HepG2 (cell line): ENCODE measurements around the gene NPVF. TPM values are rescaled to one million over a fixed set of nuclear protein-coding genes. Genes with fewer than 3 reads are reported as not detected.
A peak's percentile ranks its signal among the peaks of the same experiment; 100 is the strongest.

Experiments
- ATAC-seq: fragments of 200-7000 bp; cut with Tn5 transposase; 3 replicates; pipeline ENCODE4 v1.9.1; 2020; ENCODE audit warnings: mild to moderate bottlenecking, moderate library complexity
- BruUV-seq: library from RNA; stranded (reverse); fragments of 400-500 nt; replicated peaks from 2 replicates; lab custom pipeline; 2021; lab: Mats Ljungman, UMichigan
- CTCF ChIA-PET: fragments of 300-600 bp; formaldehyde crosslinking; extraction: SDS; loops from one replicate; lab custom pipeline; 2021; ENCODE audit warnings: low total read pairs, inconsistent platforms, low intra/inter-chr PET ratio; lab: Yijun Ruan, JAX
- POLR2A ChIA-PET: fragments of 350-600 bp; sonication (Branson Sonifier 250); formaldehyde crosslinking; loops from one replicate; lab custom pipeline; 2020; ENCODE audit warnings: antibody characterized with exemption, inconsistent platforms; lab: Yijun Ruan, JAX
- DNase-seq: peaks from one replicate; pipeline ENCODE4 v3.0.0-alpha.2; 2015; ENCODE audit warnings: low spot score
- FAIRE-seq: peaks from 3 replicates; lab custom pipeline; 2011; peaks lifted over from hg19 to GRCh38; lab: Jason Lieb, UNC
- H2AFZ ChIP-seq: one replicate; pipeline ENCODE4 v1.6.1; 2011; ENCODE audit warnings: low read length, inconsistent platforms
- H3K27ac ChIP-seq: fragments of 300-600 bp; 3 replicates; pipeline ENCODE4 v1.8.0; 2011; ENCODE audit warnings: mixed run types, mild to moderate bottlenecking, mixed read lengths, low read length, inconsistent platforms; ENCODE audit not compliant: insufficient read depth; ENCODE audit errors: extremely low read length
- H3K27me3 ChIP-seq, 2 experiments: fragments of 200-600 bp in 1 of 2; 2 replicates in 1 of 2; 3 replicates in 1 of 2; pipeline versions ENCODE4 v1.6.0 to v1.8.0; 2011; ENCODE audit warnings: low read length in 2 of 2, mild to moderate bottlenecking in 2 of 2, moderate library complexity in 2 of 2, inconsistent platforms in 1 of 2; ENCODE audit not compliant: insufficient read depth in 2 of 2, control insufficient read depth in 1 of 2
- H3K36me3 ChIP-seq, 2 experiments: fragments of 200-600 bp in 1 of 2; replicated peaks in 1 of 2; 2 replicates in 1 of 2; 3 replicates in 1 of 2; pipeline versions ENCODE4 v1.5.1 to v1.8.0; 2011; ENCODE audit warnings: low read length in 2 of 2, inconsistent platforms in 1 of 2; ENCODE audit not compliant: insufficient read depth in 2 of 2, control insufficient read depth in 1 of 2
- H3K4me1 ChIP-seq: 2 replicates; pipeline ENCODE4 v1.5.1; 2012; ENCODE audit warnings: low read length, inconsistent platforms; ENCODE audit not compliant: insufficient read depth
- H3K4me2 ChIP-seq: 2 replicates; pipeline ENCODE4 v1.6.0; 2011; ENCODE audit warnings: low read depth, low read length, inconsistent platforms
- H3K4me3 ChIP-seq, 3 experiments: fragments of 200-600 bp in 1 of 3; sonication (generic), shearing (Covaris generic) in 1 of 3; replicated peaks in 1 of 3; 2 replicates each; pipeline ENCODE4 v1.5.1; 2011 to 2016; ENCODE audit warnings: low read length in 3 of 3, inconsistent platforms in 2 of 3, low read depth in 2 of 3, mild to moderate bottlenecking in 2 of 3, control low read depth in 1 of 3, mixed read lengths in 1 of 3; ENCODE audit not compliant: insufficient read depth in 1 of 3
- H3K79me2 ChIP-seq: one replicate; pipeline ENCODE4 v1.6.1; 2011; ENCODE audit warnings: low read length, inconsistent platforms; ENCODE audit not compliant: insufficient read depth
- H3K9ac ChIP-seq: 2 replicates; pipeline ENCODE4 v1.6.0; 2011; ENCODE audit warnings: mild to moderate bottlenecking, low read depth, low read length, inconsistent platforms; ENCODE audit not compliant: insufficient read depth
- H3K9me3 ChIP-seq: 2 replicates; pipeline ENCODE4 v1.5.1; 2012; ENCODE audit warnings: mild to moderate bottlenecking, low read length
- H4K20me1 ChIP-seq: 2 replicates; pipeline ENCODE4 v1.6.0; 2011; ENCODE audit warnings: inconsistent platforms, mild to moderate bottlenecking, low read length, moderate library complexity; ENCODE audit not compliant: insufficient read depth
- ARHGAP35 ChIP-seq: sonication (generic); formaldehyde crosslinking; IDR thresholded peaks from 2 replicates; pipeline ENCODE4 v1.9.0; 2022; ENCODE audit warnings: mild to moderate bottlenecking, inconsistent platforms, moderate library complexity, missing genetic modification reagents, borderline replicate concordance
- CEBPG ChIP-seq: IDR thresholded peaks from 2 replicates; pipeline ENCODE4 v1.6.1; 2016
- FOXC1 ChIP-seq: sonication (generic); formaldehyde crosslinking; IDR thresholded peaks from 2 replicates; pipeline ENCODE4 v1.8.0; 2022; ENCODE audit warnings: mild to moderate bottlenecking, missing genetic modification reagents, borderline replicate concordance
- HINFP ChIP-seq: sonication (generic); formaldehyde crosslinking; IDR thresholded peaks from 2 replicates; pipeline ENCODE4 v1.4.0; 2020; ENCODE audit warnings: low read depth, mild to moderate bottlenecking, missing genetic modification reagents
- KMT2A ChIP-seq: sonication (generic); formaldehyde crosslinking; IDR thresholded peaks from 2 replicates; pipeline ENCODE4 v1.4.0; 2020; ENCODE audit warnings: missing genetic modification reagents
- MNT ChIP-seq: fragments of 450-650 bp; IDR thresholded peaks from 2 replicates; pipeline ENCODE4 v1.6.1; 2016
- NONO ChIP-seq, 2 experiments: fragments of 450-650 bp in 1 of 2; sonication (generic) in 1 of 2; formaldehyde crosslinking in 1 of 2; IDR thresholded peaks in 1 of 2; conservative IDR thresholded peaks in 1 of 2; 2 replicates each; pipeline versions ENCODE4 v1.6.1 to v1.8.0; 2017 to 2022; ENCODE audit warnings: mild to moderate bottlenecking in 1 of 2, missing genetic modification reagents in 1 of 2, moderate library complexity in 1 of 2
- ZBTB1 ChIP-seq: sonication (generic); formaldehyde crosslinking; IDR thresholded peaks from 2 replicates; pipeline ENCODE4 v1.4.0; 2020; ENCODE audit warnings: missing genetic modification reagents, borderline replicate concordance
- ZNF781 ChIP-seq: sonication (generic); formaldehyde crosslinking; IDR thresholded peaks from 2 replicates; pipeline ENCODE4 v1.5.1; 2020; ENCODE audit warnings: borderline replicate concordance, mild to moderate bottlenecking, missing genetic modification reagents; ENCODE audit errors: not compliant biosample characterization
- WGBS: methylation state at CpG from one replicate; pipeline ENCODE4 v1.1.6; 2017; ENCODE audit warnings: low lambda C conversion rate; 5-methylcytosine and 5-hydroxymethylcytosine counted together
- in situ Hi-C: cut with HindIII; loops from 2 replicates; pipeline ENCODE4 v1.10.0; 2017; ENCODE audit warnings: low pct_unique_long_range_greater_than_20kb; ENCODE audit not compliant: extremely low pct_ligation_motif_present
- intact Hi-C: fragments of 100-400 bp; cut with micrococcal nuclease; formaldehyde crosslinking; loops from one replicate; pipeline ENCODE4 v1.10.0; 2022; ENCODE audit not compliant: unreplicated experiment
- polyA plus RNA-seq, 8 experiments: library from polyadenylated mRNA; depleted of rRNA in 3 of 8; stranded (reverse) in 7 of 8; unstranded in 1 of 8; fragments of >200 nt; fragmentation: Illumina TruSeq in 4 of 8; extraction: Trizol in 4 of 8; gene quantifications; 2 replicates each; pipeline versions ENCODE4 v1.2.1 to v1.2.3, GENCODE V29; 2011 to 2016; ENCODE audit warnings: low read depth in 4 of 8, missing spikeins in 1 of 8, mixed read lengths in 1 of 8; ENCODE audit not compliant: insufficient read depth in 1 of 8
- total RNA-seq, 5 experiments: library from RNA; depleted of rRNA; stranded (reverse); fragments of >200 nt; fragmentation: Illumina TruSeq; extraction: Trizol; gene quantifications; 2 replicates each; pipeline ENCODE4 v1.2.3, GENCODE V29; 2016; ENCODE audit warnings: low read depth in 1 of 5
- TF ChIP-seq, protein P1 (sequence below): sonication (generic); formaldehyde crosslinking; IDR thresholded peaks from 2 replicates; pipeline ENCODE4 v1.5.1; 2020; ENCODE audit warnings: missing genetic modification reagents, mild to moderate bottlenecking, borderline replicate concordance

NPVF gene
- total and polyA plus RNA-seq, 2 of the 13 experiments (the other 11 are each of a cell fraction or from before 2014, with no cell fraction given), result not detected

DNA sequence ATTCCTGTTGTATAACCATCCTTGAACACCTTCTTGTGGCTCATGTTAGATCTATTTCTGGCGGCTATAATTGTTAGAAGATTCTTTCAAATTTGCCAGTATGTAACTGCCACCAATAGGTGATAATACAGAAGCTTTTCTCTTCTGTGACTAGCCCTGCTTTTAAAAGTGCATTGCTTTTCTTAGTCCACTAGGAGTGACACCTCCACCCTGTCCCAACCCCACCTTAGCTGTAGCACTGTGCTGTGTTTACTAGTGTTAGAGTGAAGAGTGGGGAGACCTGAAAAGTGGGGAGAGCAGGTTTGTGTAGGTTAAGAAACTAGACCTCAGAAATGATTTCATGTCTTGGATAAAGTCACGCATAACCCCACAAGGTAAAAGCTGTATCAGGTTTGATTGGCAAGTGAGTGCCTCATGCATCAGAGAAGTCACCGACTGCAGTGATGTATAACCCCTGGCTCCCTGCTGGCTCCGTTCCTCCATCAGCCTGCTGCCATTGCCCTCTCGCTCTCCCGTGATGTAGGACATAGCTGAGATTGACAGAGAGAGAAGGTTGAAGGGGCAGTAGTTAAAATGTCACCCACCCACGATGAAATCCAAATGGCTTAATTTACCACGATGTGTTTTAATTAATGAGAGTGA is 12.5 kb downstream of the NPVF start:
- Histone ChIP-seq H3K4me1 (no peaks in the 10 kb centered on the region), H3K79me2 (no peaks in the 10 kb centered on the region), H3K9me3 (no peaks in the 10 kb centered on the region), H3K4me2 (no peak overlapping the region), H4K20me1 (no peaks in the 10 kb centered on the region), H3K27me3 (peaks cover 0 to 9% of the 10 kb centered on the region in 2 experiments; a peak in 2 of 5 replicates), H3K4me3 (no peak overlapping the region), H2AFZ (no peak overlapping the region), H3K9ac (no peak overlapping the region), H3K36me3 (no peaks in the 10 kb centered on the region), H3K27ac (no peak overlapping the region)
- FAIRE-seq (no peak), DNase-seq (no peak), ATAC-seq (peak; percentile 80)
- in situ Hi-C loops, result no loop called here
- intact Hi-C loops, result loop anchor here (1.0 kb wide), 1 partner anchor 36 kb away; a partner anchor contains a TSS
- POLR2A ChIA-PET, result no interaction called here
- 45% methylated on average over 8 of the region's 8 CpGs for WGBS
- CTCF ChIA-PET, result interaction anchor here (1.3 kb wide), 1 partner anchor 36 kb away, joined by 6 read pairs; a partner anchor contains a TSS
- TF ChIP-seq ZBTB1 (no peak), HINFP (CRISPR knock-in tag) (no peak)
- no TSS peak for BruUV-seq

DNA sequence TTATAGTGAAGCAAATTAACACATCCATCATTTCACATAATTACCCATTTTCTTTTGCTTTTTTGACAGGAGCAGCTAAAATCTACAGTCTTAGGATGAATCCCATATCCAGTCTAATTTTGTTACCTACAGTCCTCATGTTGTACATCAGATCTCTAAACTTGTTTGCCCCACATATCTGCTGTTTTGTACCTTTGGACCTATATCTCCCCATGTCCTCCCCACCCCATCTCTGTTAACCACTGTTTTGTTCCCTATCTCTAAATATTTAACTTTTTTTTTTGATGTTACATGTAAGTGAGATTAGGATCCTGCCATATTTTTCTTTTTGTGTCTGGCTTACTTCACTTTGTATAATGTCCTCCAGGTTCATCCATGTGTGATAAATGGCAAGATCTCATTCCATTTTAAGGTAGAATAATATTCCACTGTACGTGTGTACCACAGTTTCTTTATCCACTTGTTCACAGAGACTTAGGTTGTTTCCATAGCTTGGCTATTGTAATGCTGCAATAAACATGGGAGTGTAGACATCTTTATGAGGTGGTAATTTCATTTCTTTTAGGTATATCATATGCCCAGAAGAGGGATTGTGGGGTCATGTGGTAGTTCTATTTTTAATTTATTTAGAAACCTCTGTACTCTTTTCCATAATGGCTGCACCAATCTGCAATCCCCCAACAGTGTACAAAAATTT is 19.6 kb downstream of the NPVF start:
- H3K4me3 ChIP-seq, result no peak overlapping the region
- H3K27me3 ChIP-seq, result peaks cover 0 to 2% of the 10 kb centered on the region in 2 experiments; a peak in 1 of 5 replicates
- H3K4me2 ChIP-seq, result no peak overlapping the region
- ChIA-PET POLR2A (no interaction called here), CTCF (no interaction called here)
- BruUV-seq, result no TSS peak
- H3K9ac ChIP-seq, result no peak overlapping the region
- no peaks in the 10 kb centered on the region for H3K9me3 ChIP-seq
- intact Hi-C loops (no loop called here), in situ Hi-C loops (no loop called here)
- H4K20me1 ChIP-seq, result no peaks in the 10 kb centered on the region
- no peak for DNase-seq
- FAIRE-seq, result no peak
- H2AFZ ChIP-seq, result no peak overlapping the region
- no peak overlapping the region for H3K27ac ChIP-seq
- no peaks in the 10 kb centered on the region for H3K36me3 ChIP-seq
- no peaks in the 10 kb centered on the region for H3K79me2 ChIP-seq
- 36% methylated on average over 1 of the region's 1 CpG for WGBS
- no peaks in the 10 kb centered on the region for H3K4me1 ChIP-seq
- no peak for ATAC-seq
- TF ChIP-seq MNT (no peak), KMT2A (CRISPR knock-in tag) (no peak), ARHGAP35 (CRISPR knock-in tag) (no peak), ZNF781 (CRISPR knock-in tag) (no peak), CEBPG (no peak), FOXC1 (no peak), NONO (IDR thresholded peaks at IDR 0.05) (no peak), NONO (CRISPR knock-in tag; conservative IDR thresholded peaks at IDR 0.05) (no peak)
- TF ChIP-seq, protein P1, sequence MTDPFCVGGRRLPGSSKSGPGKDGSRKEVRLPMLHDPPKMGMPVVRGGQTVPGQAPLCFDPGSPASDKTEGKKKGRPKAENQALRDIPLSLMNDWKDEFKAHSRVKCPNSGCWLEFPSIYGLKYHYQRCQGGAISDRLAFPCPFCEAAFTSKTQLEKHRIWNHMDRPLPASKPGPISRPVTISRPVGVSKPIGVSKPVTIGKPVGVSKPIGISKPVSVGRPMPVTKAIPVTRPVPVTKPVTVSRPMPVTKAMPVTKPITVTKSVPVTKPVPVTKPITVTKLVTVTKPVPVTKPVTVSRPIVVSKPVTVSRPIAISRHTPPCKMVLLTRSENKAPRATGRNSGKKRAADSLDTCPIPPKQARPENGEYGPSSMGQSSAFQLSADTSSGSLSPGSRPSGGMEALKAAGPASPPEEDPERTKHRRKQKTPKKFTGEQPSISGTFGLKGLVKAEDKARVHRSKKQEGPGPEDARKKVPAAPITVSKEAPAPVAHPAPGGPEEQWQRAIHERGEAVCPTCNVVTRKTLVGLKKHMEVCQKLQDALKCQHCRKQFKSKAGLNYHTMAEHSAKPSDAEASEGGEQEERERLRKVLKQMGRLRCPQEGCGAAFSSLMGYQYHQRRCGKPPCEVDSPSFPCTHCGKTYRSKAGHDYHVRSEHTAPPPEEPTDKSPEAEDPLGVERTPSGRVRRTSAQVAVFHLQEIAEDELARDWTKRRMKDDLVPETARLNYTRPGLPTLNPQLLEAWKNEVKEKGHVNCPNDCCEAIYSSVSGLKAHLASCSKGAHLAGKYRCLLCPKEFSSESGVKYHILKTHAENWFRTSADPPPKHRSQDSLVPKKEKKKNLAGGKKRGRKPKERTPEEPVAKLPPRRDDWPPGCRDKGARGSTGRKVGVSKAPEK (CRISPR knock-in tag), result no peak
